Panc1 (cell line): Measurements from ENCODE around the gene CLEC18C. TPM values are rescaled to one million over a fixed set of nuclear protein-coding genes. Genes with fewer than 3 reads are reported as not detected.

Experiments used
- total RNA-seq: library from RNA; stranded (reverse); gene quantifications from one replicate; pipeline ENCODE4 v1.2.1, GENCODE V29; 2021; ENCODE audit not compliant: unreplicated experiment

The CLEC18C gene
- total RNA-seq, 1 experiment from 2014 or later, result not detected

Other genes starting within 250 kb of the CLEC18C start
- 0.46 TPM for gene CLEC18A, start 222.5 kb upstream of the CLEC18C start, total RNA-seq
- 26.9 TPM for gene PDPR, start 59.5 kb upstream of the CLEC18C start, total RNA-seq
- 19.3 TPM for gene EXOSC6, start 78.2 kb downstream of the CLEC18C start, total RNA-seq
- 115 TPM for gene AARS1, start 115.7 kb downstream of the CLEC18C start, total RNA-seq
- gene DDX19B, start 125.4 kb downstream of the CLEC18C start, total RNA-seq, result 24.4 TPM
- 22.9 TPM for gene DDX19A, start 173.1 kb downstream of the CLEC18C start, total RNA-seq